NOMO-1 treated with dmso at 0.1 percent for 144 hours (cell line): ENCODE measurements around the gene HOATZ.

Source experiments
- DNase-seq: peaks from one replicate; lab custom pipeline; 2025; ENCODE audit not compliant: unreplicated experiment; lab: John Stamatoyannopoulos, UW

The HOATZ gene

GRCh38 chr11:111575740-111576139, 61.2 kb downstream of the HOATZ start:
- DNase-seq, result no peak

- DNase-seq, result no peak
These were observed 63.2 kb downstream of the HOATZ start for GRCh38 chr11:111577821-111578220.

- no peak for DNase-seq
These were observed 66.8 kb downstream of the HOATZ start for GRCh38 chr11:111581341-111581740.

- no peak for DNase-seq
These were observed 67.6 kb downstream of the HOATZ start for GRCh38 chr11:111582163-111582562.

- no peak for DNase-seq
These were observed 68.3 kb downstream of the HOATZ start for GRCh38 chr11:111582881-111583280.

GRCh38 chr11:111585371-111585770, 70.8 kb downstream of the HOATZ start:
- DNase-seq, result no peak

- DNase-seq, result no peak
These were observed 71.8 kb downstream of the HOATZ start for GRCh38 chr11:111586388-111586831.
